ENCODE data around the gene SLC4A5. TPM values are rescaled to one million over a fixed set of nuclear protein-coding genes. Genes with fewer than 3 reads are reported as not detected.

SLC4A5 gene
- total RNA-seq, 3 donors from 2014 or later, result 2.1 to 3.1 (median 2.1) TPM

- no peak for TF ChIP-seq CTCF (IDR thresholded peaks at IDR 0.05)
- DNase-seq (peak in 1 of 3 donors; percentile 71), ATAC-seq (peak; percentile 77)
- no peak within 1 kb of the TSS for H3K4me3 ChIP-seq
- peaks cover 14% of the 10 kb centered on the region for H3K4me1 ChIP-seq (ENCODE audit: low read depth)
- no peaks in the 10 kb centered on the region for H3K36me3 ChIP-seq (ENCODE audit: low read depth)
- H3K9me3 ChIP-seq, result no peaks in the 10 kb centered on the region
- intact Hi-C loops (cut with DNase I, micrococcal nuclease), result no loop called here
Observed at GRCh38 chr2:74379851-74380789, 36.9 kb upstream of the SLC4A5 start, which contains the start of gene DCTN1. Gene DCTN1, minus strand, starts transcription at chr2:74380311. Its CDS starts 274 bp downstream, at chr2:74380037.

- no peak for TF ChIP-seq CTCF (IDR thresholded peaks at IDR 0.05)
- no peak for ATAC-seq
- no peak for DNase-seq
- no peaks in the 10 kb centered on the region for H3K36me3 ChIP-seq (ENCODE audit: low read depth)
- peaks cover 19% of the 10 kb centered on the region for H3K4me1 ChIP-seq (ENCODE audit: low read depth)
- no peaks in the 10 kb centered on the region for H3K9me3 ChIP-seq
- no peak overlapping the region for H3K4me3 ChIP-seq
- intact Hi-C loops (cut with DNase I, micrococcal nuclease), result no loop called here
Observed at GRCh38 chr2:74378007-74378406, 34.8 kb upstream of the SLC4A5 start.

DNA sequence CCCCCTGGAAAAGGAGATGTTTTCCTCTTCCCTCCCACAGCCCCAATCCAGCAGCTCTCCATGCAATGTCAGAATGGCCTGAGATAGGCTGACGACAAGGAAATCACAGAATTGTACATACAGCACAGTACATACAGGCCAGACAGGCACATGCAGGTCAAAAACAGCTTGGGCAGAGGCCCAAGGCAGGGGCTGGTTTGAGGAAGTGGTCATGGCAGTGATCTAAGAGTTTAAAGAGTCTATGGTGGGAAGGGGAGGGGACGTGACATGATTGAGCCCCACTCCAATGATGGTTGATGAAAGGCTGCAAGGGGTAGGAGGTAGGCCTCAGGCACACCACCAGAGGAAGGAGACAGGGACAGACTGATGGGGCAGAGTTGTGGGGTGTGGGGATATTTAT lies 32.6 kb upstream of the SLC4A5 start:
- Histone ChIP-seq H3K9me3 (no peaks in the 10 kb centered on the region), H3K4me1 (ENCODE audit: low read depth) (peaks cover 24% of the 10 kb centered on the region), H3K4me3 (no peak overlapping the region), H3K36me3 (ENCODE audit: low read depth) (no peaks in the 10 kb centered on the region)
- TF ChIP-seq CTCF (IDR thresholded peaks at IDR 0.05), result no peak
- no peak for ATAC-seq
- DNase-seq, result no peak
- intact Hi-C loops (cut with DNase I, micrococcal nuclease), result no loop called here

DNA sequence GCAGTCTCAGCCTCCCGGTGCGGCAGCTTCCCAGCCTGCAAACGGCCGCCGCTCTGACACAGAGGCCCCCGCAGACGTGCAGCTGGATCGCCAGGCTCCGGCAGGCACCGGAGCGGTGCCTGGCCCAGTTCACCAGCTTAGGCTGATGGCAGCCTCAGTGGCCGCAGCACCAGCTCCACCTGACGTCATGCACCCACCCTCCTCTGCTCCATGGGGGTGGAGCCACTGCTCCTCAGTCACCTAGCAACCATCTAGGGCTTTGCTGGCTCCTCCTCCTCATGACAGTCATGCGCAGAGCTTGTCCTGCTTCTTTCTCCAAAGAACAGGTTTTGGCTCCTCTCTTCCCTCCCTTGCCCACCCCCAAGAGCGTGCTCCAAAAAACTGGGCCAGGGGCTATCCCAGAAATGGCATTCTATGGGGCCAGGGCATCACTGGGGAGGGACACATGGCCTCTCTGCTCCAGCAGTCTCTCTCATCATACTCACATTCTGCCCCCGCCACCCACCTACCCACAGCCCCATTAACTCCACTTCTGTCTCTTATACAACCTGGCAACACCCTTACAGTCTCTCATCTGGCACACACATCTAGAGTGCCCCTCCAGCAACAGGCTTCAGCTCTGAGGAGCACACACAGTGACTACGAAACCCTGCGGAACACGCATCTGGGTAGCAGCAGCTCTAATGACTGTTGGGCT lies 31.4 kb upstream of the SLC4A5 start:
- ATAC-seq, result peak; percentile 59
- no peak overlapping the region for H3K4me3 ChIP-seq
- H3K4me1 ChIP-seq (ENCODE audit: low read depth), result peaks cover 13% of the 10 kb centered on the region

GRCh38 chr2:74373985-74374384 lies 30.8 kb upstream of the SLC4A5 start:
- ATAC-seq, result no peak
- Histone ChIP-seq H3K9me3 (no peaks in the 10 kb centered on the region), H3K36me3 (ENCODE audit: low read depth) (peaks cover 9% of the 10 kb centered on the region), H3K4me3 (no peak overlapping the region), H3K4me1 (ENCODE audit: low read depth) (peaks cover 13% of the 10 kb centered on the region)
- no peak for TF ChIP-seq CTCF (IDR thresholded peaks at IDR 0.05)
- no peak for DNase-seq
- intact Hi-C loops (cut with DNase I, micrococcal nuclease), result no loop called here

More for the DNA sequence above, 31.4 kb upstream of the SLC4A5 start:
- DNase-seq, result peak in 2 of 3 donors; percentile 62 to 63
- Histone ChIP-seq H3K9me3 (no peaks in the 10 kb centered on the region), H3K36me3 (ENCODE audit: low read depth) (peaks cover 7% of the 10 kb centered on the region)
- intact Hi-C loops (cut with DNase I, micrococcal nuclease), result no loop called here
- TF ChIP-seq CTCF (IDR thresholded peaks at IDR 0.05), result no peak
